ENCODE measurements around the gene HOXB6.

HOXB6 gene

GRCh38 chr17:48565022-48565554 lies 39.7 kb downstream of the HOXB6 start:
- no peak for DNase-seq

DNA sequence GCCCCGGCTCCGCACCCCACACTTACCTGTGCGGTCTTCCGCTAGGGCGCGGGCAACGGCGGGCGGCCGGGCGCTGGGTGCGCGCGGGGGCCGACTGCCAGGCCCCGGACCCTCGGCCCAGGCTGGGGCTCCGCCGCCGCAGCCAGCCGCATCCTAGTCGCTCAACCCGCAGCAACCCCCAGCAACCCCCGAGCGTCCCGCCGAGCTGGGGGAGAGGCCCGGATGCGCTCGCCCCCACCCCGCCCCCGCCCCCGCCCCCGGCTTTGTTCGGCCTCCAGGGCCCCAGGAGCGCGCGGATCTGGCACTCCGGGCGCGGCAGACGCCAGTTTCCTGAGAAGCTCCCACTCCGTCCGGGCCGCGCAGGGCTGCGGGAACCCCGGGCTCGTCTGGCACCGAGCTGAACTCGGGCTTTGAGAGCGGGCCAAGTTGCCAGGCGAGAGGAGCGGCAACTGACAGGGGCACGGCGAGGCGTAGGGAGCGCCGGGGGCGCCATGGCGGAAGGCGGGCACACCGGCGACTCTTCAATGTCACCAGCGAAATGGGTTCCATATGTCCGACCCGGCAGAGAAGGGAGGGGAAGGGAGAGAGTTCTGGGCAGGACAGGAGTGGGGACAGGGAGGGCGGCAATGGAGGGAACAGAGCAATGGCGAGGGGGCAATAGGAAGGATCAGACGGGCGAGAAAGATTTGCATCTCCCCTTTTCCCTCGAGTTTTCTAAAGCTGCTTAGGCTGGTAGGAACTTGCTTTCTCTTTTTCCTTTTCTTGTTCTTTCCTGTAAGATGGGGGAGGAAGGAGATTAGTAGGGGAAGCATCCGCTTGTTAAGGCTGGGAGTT lies 40.4 kb downstream of the HOXB6 start:
- DNase-seq, result no peak

DNA sequence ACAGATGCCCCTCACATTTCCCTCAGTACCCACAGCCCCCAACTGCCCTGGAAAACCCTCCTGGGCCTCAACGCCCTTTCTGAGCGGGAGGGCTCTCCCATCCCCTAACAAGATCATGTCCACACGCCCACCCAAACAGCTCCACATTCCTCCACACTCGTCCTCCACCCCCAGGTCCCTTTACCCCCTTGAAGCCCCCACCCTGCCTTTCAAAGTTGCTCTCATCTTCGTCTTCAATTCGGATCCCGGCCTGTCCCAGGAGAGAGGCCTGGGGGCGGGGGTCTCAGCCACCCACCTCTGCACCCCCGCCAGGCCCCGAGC lies 41.0 kb downstream of the HOXB6 start:
- no peak for DNase-seq

GRCh38 chr17:48563385-48563838 lies 41.4 kb downstream of the HOXB6 start:
- no peak for DNase-seq

DNA sequence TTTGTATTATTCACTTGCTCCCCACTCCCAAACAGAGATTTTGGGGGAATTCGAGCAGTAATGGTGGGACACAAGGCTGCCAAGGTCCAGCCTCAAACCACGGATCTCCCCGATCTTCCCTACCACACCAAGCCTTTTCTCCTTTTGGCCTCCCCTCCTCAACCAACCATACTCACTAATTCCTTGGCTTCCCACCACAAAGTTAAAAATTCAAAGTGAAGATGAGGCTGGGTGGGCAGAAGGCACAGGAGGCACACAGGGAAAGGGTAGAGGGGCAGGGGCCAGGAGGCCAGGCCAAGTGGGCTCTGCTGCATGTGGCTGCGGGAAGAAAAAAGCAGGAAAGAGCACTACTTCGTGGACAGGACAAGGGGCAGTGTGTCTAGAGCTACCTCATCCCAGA lies 41.9 kb downstream of the HOXB6 start:
- no peak for DNase-seq

DNA sequence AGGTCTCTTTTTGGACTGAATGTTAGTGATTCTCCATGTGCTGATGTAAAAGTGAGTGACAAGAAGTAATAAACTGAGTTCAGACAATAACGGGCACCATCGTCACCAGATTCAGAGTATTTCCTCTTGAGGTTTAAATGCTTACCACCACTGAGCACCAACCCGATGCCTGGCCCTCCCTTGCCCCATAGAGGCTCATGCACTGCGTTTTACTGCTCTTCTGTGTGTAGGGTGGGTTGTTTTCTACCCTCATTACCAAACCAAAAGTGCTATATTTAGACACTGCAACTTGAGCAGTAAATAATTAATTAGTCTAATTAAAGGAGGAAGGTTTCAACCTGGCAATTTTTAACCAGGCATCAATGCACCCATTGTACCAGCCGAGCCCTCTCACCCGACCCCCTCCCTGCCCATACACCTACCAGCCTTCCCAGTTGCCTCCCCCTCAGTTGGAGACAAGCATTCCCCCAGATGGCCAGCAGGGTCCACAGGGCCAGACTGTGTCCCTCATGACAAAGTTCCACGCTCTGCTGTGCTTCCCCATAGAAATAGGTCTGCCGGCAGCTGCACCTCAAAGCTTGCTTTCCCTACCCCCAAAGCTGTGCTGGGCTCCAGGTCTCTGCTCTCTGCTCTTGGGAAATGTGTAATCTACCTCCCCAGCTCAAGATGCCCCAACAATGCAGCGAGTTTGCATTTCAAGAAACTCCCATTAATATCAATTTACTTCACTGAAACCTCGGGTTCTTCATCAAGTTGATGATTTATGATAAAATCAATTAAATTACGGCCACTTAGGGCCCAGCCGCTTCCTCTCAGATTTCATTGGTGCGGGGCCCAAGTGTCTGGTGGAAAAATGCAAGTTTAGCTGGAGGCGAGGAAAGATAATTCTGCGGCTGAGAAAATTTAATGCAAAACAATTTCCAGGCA lies 42.6 kb downstream of the HOXB6 start:
- DNase-seq, result no peak

DNA sequence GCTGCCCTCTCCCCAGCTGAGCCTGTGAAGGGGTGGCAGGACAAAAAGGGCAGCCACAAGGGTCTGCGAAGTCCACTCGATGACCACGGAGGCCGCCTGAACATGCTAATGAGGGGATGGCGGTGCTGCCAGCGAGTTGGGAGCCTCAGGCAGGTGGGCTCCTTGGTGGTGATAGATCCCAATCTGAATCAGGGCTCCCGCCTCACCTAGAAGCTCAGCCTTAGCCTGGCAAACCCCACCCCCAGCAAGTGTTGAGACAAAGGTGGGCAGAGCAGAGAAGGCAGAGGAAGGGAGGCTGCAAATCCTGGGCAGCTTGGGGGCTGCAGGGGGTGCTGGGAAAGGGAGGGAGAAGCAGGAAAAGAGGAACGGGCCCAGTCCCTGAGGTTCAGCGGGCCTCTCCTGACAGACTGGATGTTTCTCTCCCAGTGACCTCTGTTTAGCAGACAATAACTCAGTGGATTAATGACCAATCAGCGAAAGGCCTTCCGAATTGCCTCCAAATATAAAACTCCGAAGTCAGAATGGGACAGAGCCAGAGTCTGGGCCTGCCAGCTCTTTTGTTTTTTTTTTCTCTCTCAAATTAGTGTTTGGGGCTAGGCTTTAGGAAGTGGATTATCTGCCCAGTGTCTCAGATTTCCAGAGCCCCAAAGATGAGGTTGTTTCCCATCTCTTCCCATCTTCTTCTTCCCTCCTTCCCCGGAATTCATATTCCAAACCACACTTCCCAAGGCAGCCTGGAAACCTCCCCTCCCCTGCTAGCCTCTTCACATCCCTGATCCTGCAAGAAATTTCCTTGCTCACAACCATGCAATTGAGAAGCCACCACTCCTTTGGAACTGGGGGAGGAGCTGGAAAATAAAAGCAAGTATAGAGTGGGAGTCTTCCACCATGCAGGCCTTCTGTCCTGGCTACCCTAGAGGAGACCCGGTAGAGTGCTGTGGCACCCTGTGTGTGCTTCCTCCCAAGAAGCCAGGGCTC lies 44.7 kb downstream of the HOXB6 start:
- no peak for DNase-seq

GRCh38 chr17:48559122-48559839 lies 45.5 kb downstream of the HOXB6 start:
- DNase-seq, result no peak

DNA sequence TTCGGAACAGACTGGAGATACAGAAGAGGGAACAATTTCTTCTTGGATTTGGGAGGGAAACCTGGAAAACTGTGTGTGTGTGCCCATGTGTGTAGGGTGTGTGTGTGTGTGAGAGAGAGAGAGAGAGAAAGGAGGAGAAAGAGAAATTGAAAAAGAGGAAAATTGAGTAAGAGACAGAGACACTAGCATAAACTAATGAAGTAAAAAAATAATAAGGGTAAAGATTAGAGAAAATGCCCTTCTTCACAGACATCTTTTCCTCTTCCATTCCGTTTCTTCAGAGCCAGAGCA lies 46.0 kb downstream of the HOXB6 start:
- DNase-seq, result no peak

DNA sequence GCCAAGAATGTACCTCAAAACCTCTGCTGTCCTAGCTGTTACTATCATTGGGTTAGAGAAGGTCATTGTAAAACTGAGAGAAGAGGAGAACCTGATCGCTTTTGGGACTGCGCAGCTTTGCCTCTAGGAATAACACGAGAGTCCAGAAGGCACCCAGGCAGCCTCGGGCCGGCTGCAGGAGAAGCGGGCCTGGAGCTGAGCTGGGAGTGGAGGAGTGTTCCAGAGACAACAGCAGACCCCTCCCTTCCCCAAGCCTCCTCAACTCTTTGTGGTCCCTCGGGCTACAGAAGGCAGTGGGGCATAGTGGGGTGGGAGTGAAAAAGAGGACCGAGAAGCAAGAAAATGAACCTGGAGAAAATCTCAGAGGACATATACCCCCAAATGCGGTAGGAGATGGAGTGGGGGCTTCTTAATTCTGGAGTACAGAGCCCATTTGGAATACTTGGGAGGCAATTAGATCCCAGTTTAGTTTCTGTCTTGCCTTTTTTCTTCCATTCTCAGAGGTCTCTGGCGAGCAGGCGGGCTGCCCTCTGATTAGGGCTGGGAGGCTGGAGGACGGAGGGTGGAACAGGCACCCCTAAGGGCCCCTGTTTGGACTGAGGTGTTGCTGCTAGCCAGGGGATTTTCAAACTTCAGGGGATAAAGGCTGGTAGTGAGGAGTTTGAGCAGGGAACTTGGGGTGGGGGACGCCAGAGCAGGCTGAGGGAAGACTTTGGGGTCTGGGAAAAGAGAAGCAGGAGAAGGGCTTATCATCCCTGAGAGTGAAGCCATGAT lies 46.5 kb downstream of the HOXB6 start:
- DNase-seq, result no peak

GRCh38 chr17:48556576-48557401 lies 48.0 kb downstream of the HOXB6 start:
- no peak for DNase-seq

- DNase-seq, result no peak
These were observed 48.6 kb downstream of the HOXB6 start for GRCh38 chr17:48556229-48556575.

- no peak for DNase-seq
These were observed 49.2 kb downstream of the HOXB6 start for GRCh38 chr17:48555258-48556228.

- no peak for DNase-seq
These were observed 50.2 kb downstream of the HOXB6 start for GRCh38 chr17:48554412-48555257.

DNA sequence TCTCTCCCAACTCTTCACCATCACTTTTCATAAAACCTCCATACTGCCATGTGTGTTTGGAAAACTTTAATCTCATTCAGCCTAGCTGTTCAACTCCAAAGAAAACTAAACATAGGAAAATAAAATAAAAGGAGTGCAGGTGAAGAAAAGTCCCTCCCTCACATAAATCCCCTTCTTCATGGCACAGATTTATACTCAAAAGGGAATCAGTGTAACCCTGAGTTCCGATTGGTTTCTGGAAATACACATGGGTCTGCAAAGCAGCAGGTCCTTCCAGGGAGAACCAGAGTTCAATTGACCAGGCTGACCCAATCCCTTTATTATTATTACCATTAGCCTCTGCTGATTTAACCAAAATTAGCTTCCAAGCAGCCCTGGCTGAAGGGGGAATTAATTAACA lies 51.0 kb downstream of the HOXB6 start:
- no peak for DNase-seq

- no peak for DNase-seq
These were observed 51.6 kb downstream of the HOXB6 start for GRCh38 chr17:48553190-48553547.

- DNase-seq, result no peak
These were observed 52.2 kb downstream of the HOXB6 start for GRCh38 chr17:48552466-48553189.

Measured in midbrain (tissue), 1 donor.